Activated CD8-positive, alpha-beta memory T cell treated with anti-CD3 and anti-CD28 coated beads, Interleukin-2, amount 10 ng/mL, durations not matched to agents 7 days and 5 days (primary cell): Measurements from ENCODE around the gene NCOA7. TPM values are rescaled to one million over a fixed set of nuclear protein-coding genes. Genes with fewer than 3 reads are reported as not detected.
A peak's percentile ranks its signal among the peaks of the same experiment; 100 is the strongest.

Source experiments
- ATAC-seq: fragments of 150-1000 bp; cut with Tn5 transposase; one replicate; pipeline ENCODE4 v1.10.0; 2021; ENCODE audit warnings: moderate library complexity
- CTCF ChIA-PET: fragments of 350-600 bp; sonication (Branson Sonifier 250); formaldehyde crosslinking; loops from one replicate; lab custom pipeline; 2021; ENCODE audit warnings: antibody characterized with exemption; lab: Charles Lee
- DNase-seq: peaks from one replicate; pipeline ENCODE4 v3.0.0-alpha.2; 2020
- H3K27ac Mint-ChIP-seq: one replicate; pipeline ENCODE4 v1.8.0; 2021; ENCODE audit warnings: mild to moderate bottlenecking, mixed read lengths
- H3K27me3 Mint-ChIP-seq: one replicate; pipeline ENCODE4 v1.8.0; 2021; ENCODE audit warnings: mixed read lengths
- H3K36me3 Mint-ChIP-seq: one replicate; pipeline ENCODE4 v1.8.0; 2021; ENCODE audit warnings: mild to moderate bottlenecking, mixed read lengths
- H3K4me1 Mint-ChIP-seq: one replicate; pipeline ENCODE4 v1.8.0; 2021; ENCODE audit warnings: mixed read lengths
- H3K4me3 Mint-ChIP-seq: one replicate; pipeline ENCODE4 v1.8.0; 2021; ENCODE audit warnings: mild to moderate bottlenecking, moderate library complexity, mixed read lengths
- H3K9me3 Mint-ChIP-seq: one replicate; pipeline ENCODE4 v1.8.0; 2022; ENCODE audit warnings: low read depth, mixed read lengths
- total RNA-seq, 2 experiments: library from RNA; stranded (reverse); gene quantifications; one replicate each; pipeline ENCODE4 v1.2.3, GENCODE V29; 2021

Gene NCOA7
- total RNA-seq, 2 experiments from 2014 or later: 45.3 to 46.9 TPM

DNA sequence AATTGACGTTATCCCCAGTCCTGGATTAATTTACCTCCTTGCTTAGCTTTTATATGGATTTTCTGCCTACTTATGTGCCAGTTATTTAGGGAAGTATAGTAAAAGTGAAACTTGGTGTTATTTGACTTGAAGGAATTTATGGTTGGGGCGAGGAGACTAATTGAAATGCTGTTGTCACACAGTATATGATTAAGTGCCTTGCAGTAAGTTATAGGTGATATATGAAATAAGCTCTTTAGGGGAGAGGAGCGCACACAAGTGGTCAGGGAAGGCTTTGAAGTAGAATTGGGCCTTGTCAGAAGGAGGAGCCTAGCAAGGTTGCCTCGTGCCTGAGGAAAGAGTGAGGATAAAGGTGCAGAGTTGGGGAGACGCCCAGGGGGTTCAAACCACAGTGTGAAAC lies 20.5 kb downstream of the NCOA7 start:
- H3K27ac Mint-ChIP-seq: no peak overlapping the region
- no peak for ATAC-seq
- DNase-seq: no peak
- H3K27me3 Mint-ChIP-seq: no peaks in the 10 kb centered on the region
- H3K4me3 Mint-ChIP-seq: no peak overlapping the region
- peaks cover 42% of the 10 kb centered on the region for H3K4me1 Mint-ChIP-seq
- H3K9me3 Mint-ChIP-seq: no peaks in the 10 kb centered on the region
- CTCF ChIA-PET: interaction anchor here (0.8 to 2.0 kb wide), 4 partner anchors 12 to 27 kb away, joined by 3 to 9 read pairs (median 4); partner anchors contain the start of gene NCOA7
- peaks cover 27% of the 10 kb centered on the region for H3K36me3 Mint-ChIP-seq

DNA sequence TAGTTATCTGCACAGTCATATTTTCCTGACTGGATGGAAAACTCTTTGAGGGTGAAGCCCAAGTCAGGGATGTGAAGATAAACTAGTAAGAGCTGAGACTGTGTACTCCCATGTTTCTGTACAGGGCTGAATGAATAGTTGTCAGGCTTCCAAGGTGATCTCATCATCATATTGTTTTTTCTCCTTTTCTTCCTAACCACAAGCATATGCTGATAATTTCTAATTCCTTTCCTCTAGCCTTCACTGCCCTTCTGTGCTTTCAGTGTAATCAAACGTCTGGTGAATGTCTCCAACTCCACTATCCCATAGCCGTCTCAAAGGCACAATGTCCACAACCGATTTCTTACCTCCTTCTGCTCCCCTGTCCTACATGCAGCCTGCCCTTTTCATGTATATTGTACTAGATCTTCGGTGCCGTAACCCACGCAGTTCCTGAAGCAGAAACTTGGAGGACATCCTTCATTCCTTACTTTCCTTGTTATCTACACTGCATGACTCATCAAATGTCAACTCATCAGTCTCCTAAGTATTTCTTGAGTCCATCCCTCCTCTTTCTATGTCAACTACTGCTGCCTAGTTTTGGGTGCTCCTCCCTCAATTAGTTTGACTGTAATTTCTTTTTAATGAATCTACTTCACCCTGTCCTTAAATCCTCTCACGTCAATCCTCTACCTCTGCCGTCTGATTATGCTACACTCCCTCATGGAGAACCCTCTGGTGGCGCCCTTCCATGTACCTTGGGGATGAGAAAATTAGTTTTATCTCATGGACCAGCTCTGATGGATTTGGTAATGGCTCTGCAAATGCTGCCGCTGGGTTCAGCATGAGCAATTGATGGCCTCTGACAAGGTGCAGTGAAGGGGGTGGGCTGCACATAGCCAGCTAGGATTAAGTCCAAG lies 21.9 kb downstream of the NCOA7 start:
- Mint-ChIP-seq H3K4me1 (peaks cover 36% of the 10 kb centered on the region), H3K27ac (no peak overlapping the region), H3K4me3 (no peak overlapping the region), H3K9me3 (no peaks in the 10 kb centered on the region), H3K27me3 (no peaks in the 10 kb centered on the region), H3K36me3 (peaks cover 33% of the 10 kb centered on the region)
- DNase-seq (no peak), ATAC-seq (no peak)
- CTCF ChIA-PET: interaction anchor here (2.0 kb wide), 1 partner anchor 21 kb away, joined by 9 read pairs; the partner anchor contains the start of gene NCOA7

DNA sequence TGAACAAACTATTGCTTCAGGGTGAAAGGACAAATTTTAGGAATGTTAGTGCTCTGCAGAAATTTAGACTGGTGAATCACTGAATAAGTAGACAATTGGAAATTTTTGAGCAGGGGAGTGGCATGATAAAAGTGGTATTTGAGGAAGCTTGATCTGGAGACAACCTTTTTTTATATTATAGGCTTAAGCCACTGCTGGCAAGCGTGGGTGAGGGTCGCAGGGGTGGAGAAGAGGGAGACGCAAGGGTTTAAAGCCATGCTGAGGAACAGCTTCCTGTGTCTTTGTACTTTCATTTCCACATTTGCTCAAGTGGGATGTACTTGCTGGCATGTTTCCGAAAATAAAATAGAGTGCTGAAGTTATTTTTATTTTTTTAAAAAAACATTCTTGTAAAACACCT lies 23.7 kb downstream of the NCOA7 start:
- no peaks in the 10 kb centered on the region for H3K27me3 Mint-ChIP-seq
- no peak for ATAC-seq
- no peak for DNase-seq
- H3K27ac Mint-ChIP-seq: peak overlapping the region; percentile 2
- peaks cover 36% of the 10 kb centered on the region for H3K36me3 Mint-ChIP-seq
- H3K4me3 Mint-ChIP-seq: no peak overlapping the region
- H3K9me3 Mint-ChIP-seq: no peaks in the 10 kb centered on the region
- H3K4me1 Mint-ChIP-seq: peaks cover 33% of the 10 kb centered on the region
- CTCF ChIA-PET: no interaction called here

DNA sequence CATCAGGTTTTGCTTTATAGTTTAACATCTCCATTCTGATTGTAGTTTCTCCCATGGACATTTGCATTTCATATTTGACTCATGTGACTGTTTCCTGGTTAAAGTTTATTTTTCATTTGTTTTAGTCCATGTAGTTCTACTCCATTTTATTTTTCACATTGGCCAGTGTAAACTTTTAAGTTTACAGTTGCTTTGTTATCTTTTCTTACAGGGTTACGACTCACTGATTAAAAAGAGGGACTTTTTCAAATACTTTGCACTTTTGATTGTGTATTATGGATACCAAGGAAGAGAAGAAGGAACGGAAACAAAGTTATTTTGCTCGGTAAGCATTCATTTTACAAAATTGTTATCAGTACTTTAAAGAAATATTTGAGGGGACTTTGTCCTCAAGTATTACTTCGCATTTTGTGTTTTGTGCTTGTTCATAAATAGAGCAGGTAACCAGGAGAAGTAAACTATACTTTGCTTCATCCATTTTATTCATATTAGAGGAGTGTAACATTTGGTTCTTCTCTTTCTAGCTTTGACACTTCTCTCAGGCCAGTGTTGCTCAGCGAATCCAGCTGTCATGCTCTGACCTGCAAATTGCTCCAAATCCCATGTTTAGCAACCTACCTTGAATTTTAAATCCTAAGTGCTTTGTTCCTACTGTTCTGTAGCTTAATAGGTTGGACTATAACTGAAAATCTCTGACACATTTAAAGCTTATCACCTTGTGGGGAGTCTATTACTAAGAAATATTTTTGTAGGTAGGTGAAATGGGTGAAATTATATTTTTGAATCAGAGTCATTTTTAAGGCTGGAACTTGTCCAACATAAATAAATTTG lies 24.5 kb downstream of the NCOA7 start:
- peaks cover 43% of the 10 kb centered on the region for H3K36me3 Mint-ChIP-seq
- no peaks in the 10 kb centered on the region for H3K9me3 Mint-ChIP-seq
- CTCF ChIA-PET: no interaction called here
- no peak overlapping the region for H3K4me3 Mint-ChIP-seq
- no peaks in the 10 kb centered on the region for H3K27me3 Mint-ChIP-seq
- no peak overlapping the region for H3K27ac Mint-ChIP-seq
- ATAC-seq (no peak), DNase-seq (no peak)
- H3K4me1 Mint-ChIP-seq: peaks cover 33% of the 10 kb centered on the region

DNA sequence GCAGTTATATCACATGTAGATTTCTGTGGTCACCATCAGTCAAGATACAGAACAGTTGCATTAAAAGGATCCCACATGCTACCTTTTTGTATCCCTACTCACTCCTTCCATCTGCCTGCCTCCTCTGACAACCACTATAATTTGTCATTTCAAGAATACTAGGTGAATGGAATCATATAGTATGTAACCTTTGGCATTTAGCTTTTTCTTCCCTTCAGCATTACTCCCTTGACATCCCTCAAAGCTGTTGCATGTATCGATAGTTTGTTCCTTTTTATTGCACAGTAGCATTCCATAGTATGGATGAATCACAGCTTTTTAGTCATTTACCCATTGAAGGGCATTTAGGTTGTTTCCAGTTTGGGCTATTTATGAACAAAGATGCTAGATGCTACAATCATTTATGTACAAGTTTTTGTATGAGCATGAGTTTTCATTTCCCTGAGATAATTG lies 26.1 kb downstream of the NCOA7 start:
- no peaks in the 10 kb centered on the region for H3K27me3 Mint-ChIP-seq
- no peak overlapping the region for H3K27ac Mint-ChIP-seq

DNA sequence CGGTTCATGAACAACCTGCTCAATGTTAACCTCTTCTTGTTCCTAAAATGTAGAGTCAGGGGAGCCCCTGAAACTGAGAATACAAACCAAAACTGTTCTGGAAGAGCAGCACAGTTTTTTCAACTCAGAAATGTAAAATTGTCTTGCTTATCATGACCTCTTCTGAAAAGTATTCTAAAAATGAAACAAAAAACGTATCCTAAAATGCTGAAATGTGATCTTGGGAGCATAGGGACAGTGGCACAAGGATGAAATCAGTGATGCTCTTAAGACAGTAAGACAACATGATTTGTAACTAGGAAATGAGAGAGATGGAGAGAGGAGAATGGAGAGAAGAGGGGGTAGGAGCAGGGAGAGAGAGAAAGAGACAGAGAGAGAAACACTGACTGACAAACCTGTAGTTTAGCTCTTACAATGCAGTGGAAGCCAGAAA lies 27.5 kb downstream of the NCOA7 start:
- no peak overlapping the region for H3K27ac Mint-ChIP-seq
- no peak overlapping the region for H3K4me3 Mint-ChIP-seq
- H3K4me1 Mint-ChIP-seq: peaks cover 30% of the 10 kb centered on the region
- no peaks in the 10 kb centered on the region for H3K9me3 Mint-ChIP-seq
- no peak for ATAC-seq
- DNase-seq: no peak
- CTCF ChIA-PET: interaction anchor here (1.1 to 1.2 kb wide), 2 partner anchors 28 to 138 kb away, joined by 4 to 5 read pairs; partner anchors contain the start of gene NCOA7
- peaks cover 49% of the 10 kb centered on the region for H3K36me3 Mint-ChIP-seq
- no peaks in the 10 kb centered on the region for H3K27me3 Mint-ChIP-seq

More for the DNA sequence above, 26.1 kb downstream of the NCOA7 start:
- CTCF ChIA-PET: interaction anchor here (1.1 to 1.4 kb wide), 2 partner anchors 12 to 18 kb away, joined by 4 read pairs; no protein-coding TSS in a partner anchor
- DNase-seq (no peak), ATAC-seq (no peak)
- H3K36me3 Mint-ChIP-seq: peaks cover 51% of the 10 kb centered on the region
- H3K4me1 Mint-ChIP-seq: peaks cover 31% of the 10 kb centered on the region
- no peaks in the 10 kb centered on the region for H3K9me3 Mint-ChIP-seq
- no peak overlapping the region for H3K4me3 Mint-ChIP-seq

DNA sequence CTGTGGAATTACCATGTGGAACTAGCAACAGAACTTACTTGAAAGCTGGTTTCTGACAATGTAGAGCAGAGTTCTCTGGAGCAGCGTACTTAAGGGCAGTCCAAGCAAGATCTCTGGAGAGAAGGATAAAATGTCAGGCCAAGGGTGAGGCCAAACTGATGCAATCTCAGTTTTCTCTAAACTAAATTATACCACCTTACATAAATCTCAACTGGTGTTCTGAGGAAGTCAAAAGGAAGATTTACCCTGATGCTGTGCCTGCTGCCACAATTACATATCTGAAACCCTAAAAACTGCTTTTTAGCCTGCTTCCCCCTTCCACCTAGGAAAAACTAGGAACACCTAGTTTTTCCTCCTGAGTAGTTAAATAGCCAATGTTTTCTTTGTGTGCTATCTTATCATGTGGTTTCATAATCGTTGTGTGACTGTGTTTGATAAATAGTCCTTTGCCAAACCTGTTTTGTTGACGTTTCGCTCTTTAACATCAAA lies 28.1 kb downstream of the NCOA7 start:
- no peak overlapping the region for H3K27ac Mint-ChIP-seq
- ATAC-seq (no peak), DNase-seq (no peak)

DNA sequence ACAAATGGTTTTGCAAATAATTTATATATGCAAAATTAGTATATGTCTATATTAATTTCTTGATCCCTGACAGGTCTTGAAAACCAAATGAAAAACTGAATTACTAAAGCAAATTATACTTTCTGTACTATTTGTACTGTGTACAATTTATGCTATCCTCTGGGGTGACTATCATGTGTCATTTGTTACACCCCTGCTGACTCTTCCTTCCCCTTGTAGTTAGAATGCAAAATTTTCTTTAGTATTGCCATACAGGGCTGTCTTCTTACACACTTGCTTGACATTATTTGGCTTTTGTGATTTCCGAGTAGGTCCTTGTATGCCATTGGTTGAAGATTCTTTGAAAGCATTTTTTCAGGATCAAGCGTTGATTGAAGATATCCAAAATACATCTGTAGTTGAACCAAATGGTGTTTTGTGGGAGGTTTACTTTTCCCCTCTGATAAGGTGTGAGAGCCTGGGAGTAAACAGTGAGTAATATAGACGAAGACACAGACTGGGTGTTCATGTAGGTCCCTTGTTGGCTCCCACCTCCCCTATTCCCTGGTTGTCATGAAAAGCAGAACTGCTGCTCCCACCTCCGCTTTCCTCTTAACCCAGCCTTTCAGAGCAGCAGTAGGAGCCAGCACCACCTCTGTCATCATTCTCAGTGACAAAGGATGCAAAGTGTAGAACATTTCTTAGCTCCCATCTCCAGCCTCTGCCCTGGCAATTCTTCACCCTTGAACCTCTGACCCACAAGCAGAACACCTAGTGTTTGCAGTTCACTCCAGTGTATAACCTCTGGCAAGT lies 29.0 kb downstream of the NCOA7 start:
- Mint-ChIP-seq H3K4me3 (no peak overlapping the region), H3K36me3 (peaks cover 47% of the 10 kb centered on the region), H3K27me3 (no peaks in the 10 kb centered on the region), H3K27ac (no peak overlapping the region), H3K9me3 (no peaks in the 10 kb centered on the region), H3K4me1 (peaks cover 25% of the 10 kb centered on the region)
- no peak for ATAC-seq
- CTCF ChIA-PET: interaction anchor here (1.0 to 1.2 kb wide), 2 partner anchors 18 to 28 kb away, joined by 3 read pairs; no protein-coding TSS in a partner anchor
- DNase-seq: no peak

More for the DNA sequence above, 28.1 kb downstream of the NCOA7 start:
- H3K9me3 Mint-ChIP-seq: no peaks in the 10 kb centered on the region
- peaks cover 30% of the 10 kb centered on the region for H3K4me1 Mint-ChIP-seq
- H3K36me3 Mint-ChIP-seq: peaks cover 49% of the 10 kb centered on the region
- H3K4me3 Mint-ChIP-seq: no peak overlapping the region
- CTCF ChIA-PET: interaction anchor here (1.1 kb wide), 1 partner anchor 28 kb away, joined by 5 read pairs; the partner anchor contains the start of gene NCOA7
- H3K27me3 Mint-ChIP-seq: no peaks in the 10 kb centered on the region

DNA sequence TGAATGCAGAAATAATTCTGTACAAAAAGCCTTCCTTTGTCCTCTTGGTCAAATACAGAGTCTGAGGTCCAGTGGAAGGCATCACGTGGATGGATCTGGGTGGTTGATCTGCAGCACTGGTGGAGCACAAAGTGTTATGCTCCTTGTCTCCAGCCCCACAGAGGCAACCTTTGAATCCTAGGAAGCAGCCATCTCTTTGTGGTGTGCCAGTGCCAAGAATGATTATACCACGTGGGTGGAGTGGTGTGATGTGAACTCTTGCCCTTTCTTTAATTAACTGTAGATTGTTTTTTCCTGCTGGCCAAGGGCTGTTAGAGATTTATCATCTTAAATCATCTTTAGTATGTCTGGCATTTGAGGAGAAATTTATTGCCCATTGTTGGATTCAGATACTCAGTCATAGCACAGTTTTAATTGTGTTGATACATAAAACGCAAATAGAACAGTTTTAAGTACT lies 31.1 kb downstream of the NCOA7 start:
- Mint-ChIP-seq H3K4me3 (no peak overlapping the region), H3K9me3 (peaks cover 2% of the 10 kb centered on the region), H3K4me1 (peaks cover 20% of the 10 kb centered on the region), H3K27me3 (no peaks in the 10 kb centered on the region), H3K27ac (no peak overlapping the region), H3K36me3 (peaks cover 37% of the 10 kb centered on the region)
- CTCF ChIA-PET: no interaction called here
- DNase-seq (no peak), ATAC-seq (no peak)

DNA sequence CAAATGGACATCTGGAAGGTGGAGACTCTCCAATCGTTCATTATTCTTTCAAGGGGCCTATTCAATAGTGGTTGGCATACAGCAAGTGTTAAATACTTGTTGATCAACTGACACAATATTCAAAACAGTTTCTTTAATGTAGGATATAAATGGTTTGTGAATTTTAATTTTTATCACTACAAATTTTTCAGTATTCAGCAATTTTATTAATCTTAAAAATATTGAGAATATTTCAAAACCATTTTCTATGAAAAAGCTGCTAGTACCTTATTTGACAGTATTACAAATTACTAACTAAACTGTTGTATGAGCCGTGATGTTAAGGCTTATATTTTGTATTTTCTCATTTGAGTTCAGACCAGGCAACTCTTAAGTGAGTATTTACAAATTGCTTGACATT lies 32.4 kb downstream of the NCOA7 start:
- peaks cover 2% of the 10 kb centered on the region for H3K9me3 Mint-ChIP-seq
- H3K4me3 Mint-ChIP-seq: no peak overlapping the region
- CTCF ChIA-PET: interaction anchor here (0.9 to 1.2 kb wide), 2 partner anchors 12 to 133 kb away, joined by 3 to 4 read pairs; partner anchors contain the start of gene HINT3
- H3K4me1 Mint-ChIP-seq: peaks cover 23% of the 10 kb centered on the region
- ATAC-seq: no peak
- peaks cover 39% of the 10 kb centered on the region for H3K36me3 Mint-ChIP-seq
- no peak overlapping the region for H3K27ac Mint-ChIP-seq
- DNase-seq: no peak
- H3K27me3 Mint-ChIP-seq: no peaks in the 10 kb centered on the region

DNA sequence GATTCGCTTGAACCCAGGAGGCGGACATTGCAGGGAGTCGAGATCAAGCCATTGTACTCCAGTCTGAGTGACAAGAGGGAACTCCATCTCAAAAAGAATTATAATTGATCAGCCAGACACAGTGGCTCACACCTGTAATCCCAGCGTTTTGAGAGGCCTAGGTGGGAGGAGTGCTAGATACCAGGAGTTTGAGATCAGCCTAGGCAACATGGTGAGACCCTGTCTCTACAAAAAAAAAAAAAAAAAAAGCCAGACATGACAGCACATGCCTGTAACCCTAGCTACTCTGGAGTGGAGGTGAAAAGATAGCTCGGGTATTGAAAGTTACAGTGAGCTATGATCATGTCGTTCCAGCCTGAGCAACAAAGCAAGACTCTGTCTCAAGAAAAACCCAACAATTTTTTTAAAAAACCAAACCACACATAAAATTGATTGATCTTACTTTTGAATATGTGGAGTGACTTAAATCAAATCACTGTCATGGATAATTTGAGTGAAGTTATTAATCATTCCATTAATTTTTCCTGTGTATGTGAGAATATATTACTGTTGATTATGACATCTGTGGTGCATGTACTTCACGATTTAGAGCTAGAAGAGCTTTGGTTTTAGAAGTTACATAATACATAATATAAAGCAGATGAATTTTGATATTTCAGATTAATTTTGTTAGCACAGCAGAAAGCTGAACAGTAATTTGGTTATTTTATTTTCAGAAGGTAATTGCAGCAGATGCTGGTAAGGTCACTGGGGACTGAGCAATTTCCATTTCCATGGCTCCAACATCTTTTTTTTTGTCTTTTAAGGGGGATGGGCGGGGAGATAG lies 34.4 kb downstream of the NCOA7 start:
- Mint-ChIP-seq H3K9me3 (peaks cover 2% of the 10 kb centered on the region), H3K4me3 (no peak overlapping the region), H3K27ac (no peak overlapping the region), H3K36me3 (peaks cover 28% of the 10 kb centered on the region), H3K4me1 (peaks cover 36% of the 10 kb centered on the region), H3K27me3 (no peaks in the 10 kb centered on the region)
- no peak for ATAC-seq
- CTCF ChIA-PET: interaction anchor here (1.1 to 1.4 kb wide), 2 partner anchors 34 to 35 kb away, joined by 3 to 5 read pairs; partner anchors contain the start of gene NCOA7
- no peak for DNase-seq
